OCI-M2 (cell line): Measurements from ENCODE around the gene FGR.
"Not testable (repeated sequence)": the region's sequence is repeated elsewhere in the genome, so short reads cannot be mapped to it uniquely, and the experiment has no call there.

Source experiments
- DNase-seq: peaks from one replicate; lab custom pipeline; 2025; ENCODE audit not compliant: unreplicated experiment; lab: John Stamatoyannopoulos, UW

The FGR gene

DNA sequence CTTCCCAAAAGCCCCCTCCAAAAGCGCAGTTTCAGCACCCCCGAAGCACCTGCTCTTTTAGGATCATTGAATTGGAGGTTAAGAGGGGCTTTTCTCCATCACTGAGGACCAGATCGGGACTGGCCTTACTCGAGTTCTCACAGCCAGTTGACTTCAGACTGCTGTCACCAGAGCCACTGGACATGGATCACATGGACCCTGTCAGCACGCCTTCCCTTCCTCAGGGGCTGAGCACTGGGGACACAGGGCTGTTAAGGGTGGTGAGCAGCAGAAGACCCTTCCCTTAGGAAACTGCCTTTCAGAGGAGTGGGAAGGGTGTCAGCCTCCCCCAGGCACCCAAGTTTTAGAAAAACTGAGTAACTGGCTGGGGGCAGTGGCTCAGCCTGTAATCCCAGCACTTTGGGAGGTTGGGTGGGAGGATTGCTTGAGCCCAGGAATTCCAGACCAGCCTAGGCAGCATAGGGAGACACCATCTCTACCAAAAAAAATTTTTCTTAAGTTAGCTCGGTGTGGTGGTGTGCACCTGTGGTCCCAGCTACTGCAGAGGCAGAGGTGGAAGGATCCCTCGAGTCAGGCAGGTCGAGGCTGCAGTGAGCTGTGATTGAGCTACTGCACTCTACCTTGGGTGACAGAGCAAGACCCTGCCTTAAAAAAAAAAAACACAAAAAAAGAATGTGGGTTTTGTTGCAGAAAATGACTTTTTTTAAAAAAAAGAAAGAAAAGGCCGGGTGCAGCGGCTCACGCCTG is 584 bp upstream of the FGR start:
- DNase-seq = no peak

DNA sequence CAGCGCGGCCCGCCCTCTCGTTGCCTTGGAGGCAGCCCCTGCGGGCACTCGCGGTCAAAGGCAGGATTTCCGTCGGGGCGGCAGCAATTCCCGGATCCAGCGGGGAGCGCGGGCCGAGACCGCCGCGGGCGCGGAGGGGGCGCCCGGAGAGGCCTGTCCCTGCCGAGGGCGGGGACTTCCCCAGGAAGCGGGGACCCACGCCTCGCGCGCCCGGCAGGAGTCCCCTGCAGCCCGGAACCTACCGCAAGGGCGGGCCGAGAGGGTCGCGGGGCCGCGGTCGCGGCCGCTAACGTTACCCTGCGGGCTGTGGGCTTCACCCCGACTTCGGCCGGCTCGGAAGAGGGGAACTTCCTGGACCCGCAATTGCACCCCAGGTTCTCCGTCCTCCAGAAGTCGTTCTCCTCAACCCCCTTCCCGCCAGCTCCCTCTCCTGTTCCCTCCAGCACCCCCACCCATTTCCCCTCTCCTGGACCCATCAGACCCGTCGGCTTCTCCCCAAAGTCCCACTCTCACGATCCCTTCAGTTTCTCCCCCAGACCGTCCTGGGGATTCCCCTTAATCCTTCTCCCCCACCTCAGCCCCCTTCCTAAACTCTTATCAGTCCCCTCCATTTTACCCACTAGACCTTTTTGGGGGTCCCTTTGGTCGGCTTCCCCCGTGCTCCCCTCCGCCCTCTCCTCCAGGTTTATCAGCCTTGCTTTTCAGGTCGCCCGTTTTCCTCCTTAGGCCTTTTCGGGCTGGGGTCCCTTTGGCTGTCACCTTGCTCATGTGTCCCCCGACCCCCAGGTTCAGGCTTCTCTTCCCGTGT is 604 bp downstream of the FGR start:
- no peak for DNase-seq

DNA sequence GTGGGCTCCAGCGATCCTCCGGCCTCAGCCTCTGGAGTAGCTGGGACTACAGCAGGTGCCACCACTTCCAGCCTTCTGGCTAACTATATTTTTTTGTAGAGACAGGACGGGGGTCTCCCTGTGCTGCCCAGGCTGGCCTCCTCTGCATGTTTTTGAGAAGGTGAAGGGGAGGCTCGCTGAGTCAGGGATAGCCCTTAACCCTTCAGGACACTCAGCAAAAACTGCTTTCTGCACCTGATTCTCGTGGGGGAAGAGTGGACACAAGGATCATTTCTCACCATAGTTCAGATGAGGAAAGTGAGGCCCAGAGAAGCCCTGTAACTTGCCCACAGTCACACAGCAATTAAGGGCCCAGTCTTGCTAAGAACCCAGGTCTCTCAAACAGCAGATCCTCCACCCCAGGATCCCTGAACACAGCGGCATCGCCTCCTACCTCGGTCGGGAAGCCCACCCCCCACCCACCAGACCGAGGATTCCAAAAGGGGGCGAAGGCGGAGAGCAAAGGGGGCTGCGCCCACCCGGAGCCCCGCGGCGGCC is 1.3 kb downstream of the FGR start:
- no peak for DNase-seq

DNA sequence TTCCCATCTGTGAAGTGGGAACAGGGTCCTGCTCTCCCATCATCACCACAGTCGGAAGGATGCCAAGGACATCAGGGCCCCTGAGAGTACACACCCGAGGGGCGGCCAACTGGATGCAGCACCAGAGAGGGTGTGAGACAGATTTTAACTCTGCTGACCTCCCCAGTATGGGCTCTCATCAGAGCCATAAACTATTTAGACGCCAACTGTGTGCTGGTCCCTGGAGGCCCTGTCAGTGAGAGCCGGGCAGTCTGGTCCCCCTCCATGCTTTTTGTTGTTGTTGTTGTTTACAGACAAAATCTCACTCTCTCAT is 1.7 kb downstream of the FGR start:
- DNase-seq = no peak

DNA sequence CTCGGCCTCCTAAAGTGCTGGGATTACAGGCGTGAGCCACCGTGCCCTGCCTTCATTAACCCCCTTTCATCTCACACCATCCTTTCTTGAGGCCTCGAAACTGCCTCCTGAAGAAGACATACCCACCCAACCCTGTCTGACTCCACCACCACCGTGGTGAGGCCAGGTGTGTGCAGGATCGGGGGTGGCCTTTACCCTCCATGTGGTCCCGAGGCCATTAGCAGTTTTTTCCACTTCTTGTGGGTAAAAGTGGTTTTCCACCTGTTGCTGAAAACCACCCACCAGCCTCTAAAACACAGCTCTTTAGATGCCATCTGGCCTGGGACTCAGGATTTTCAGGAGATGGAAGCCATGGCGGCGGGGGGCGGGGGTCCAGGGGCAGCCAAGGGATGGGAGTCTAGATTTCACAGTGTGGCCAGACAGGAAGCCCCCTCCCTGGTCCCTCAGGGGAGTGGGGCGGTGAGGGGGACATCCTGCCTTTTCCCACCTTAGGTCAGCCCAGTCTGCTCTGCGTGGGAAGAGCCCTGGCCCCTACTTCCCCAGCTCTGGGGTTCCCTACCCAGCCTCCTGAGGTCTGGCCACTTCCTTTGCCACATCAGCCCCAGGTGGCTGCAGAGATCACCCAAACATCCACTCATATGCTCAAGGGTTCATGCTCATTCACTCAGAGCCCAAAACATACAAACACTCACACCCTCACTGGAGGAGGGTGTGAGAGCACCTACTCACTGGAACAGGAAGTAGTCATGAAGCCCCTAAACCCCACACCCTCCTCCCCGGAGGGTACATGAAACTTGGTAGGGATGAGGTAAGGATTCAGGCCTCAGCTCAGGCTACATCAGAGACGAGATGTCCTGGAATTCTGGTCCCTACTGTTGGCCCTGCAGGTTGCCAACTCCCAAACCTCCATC is 2.3 kb downstream of the FGR start:
- DNase-seq = no peak

DNA sequence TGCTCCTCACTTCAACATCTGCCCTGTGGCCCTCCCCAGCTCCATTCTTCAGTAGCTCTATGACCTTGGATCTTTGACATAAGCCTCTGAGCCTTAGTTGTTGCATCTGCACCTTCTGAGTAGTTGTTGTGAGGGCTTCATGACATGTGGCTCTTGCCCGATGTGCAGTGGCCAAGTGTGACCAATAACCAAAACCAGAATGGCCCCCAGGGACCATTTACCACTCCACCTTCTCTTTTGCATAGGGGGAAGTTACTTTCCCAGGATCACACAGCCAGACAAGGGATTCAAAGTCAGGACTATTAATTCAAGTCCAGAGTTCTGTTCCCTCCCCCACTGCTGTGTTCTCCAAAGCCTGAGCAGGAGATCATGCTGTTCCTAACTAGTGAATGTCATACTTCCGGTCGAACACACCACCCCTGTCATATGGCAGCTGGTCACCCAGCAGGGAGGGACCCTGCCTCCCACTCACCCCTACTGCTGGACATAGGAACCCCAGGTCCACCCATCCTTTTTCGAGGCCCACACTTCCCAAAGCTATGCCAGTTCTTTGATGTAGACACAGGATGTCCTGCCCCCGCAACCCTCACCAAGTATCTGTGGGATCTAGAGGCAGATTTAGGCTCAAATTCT is 4.0 kb downstream of the FGR start:
- DNase-seq = no peak

DNA sequence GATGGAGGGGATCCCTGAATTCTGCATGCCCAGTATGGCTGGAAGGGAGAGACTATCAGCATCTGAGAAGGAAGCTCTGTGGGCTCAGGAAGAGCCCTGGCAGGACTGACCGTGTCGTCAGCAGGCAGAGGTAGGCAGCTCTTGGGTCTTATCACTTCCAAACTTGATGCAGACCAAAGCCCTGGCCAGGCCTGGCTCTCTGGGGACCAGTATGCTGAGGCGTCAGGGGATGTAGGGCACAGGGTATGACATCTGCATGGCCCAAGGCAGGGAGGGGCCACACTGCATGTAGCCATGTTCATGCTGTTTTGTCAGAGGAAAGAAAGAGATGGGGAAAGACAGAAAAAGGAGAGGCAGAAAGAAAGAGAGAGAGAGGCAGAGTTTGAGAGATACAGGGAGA is 6.3 kb downstream of the FGR start:
- no peak for DNase-seq

DNA sequence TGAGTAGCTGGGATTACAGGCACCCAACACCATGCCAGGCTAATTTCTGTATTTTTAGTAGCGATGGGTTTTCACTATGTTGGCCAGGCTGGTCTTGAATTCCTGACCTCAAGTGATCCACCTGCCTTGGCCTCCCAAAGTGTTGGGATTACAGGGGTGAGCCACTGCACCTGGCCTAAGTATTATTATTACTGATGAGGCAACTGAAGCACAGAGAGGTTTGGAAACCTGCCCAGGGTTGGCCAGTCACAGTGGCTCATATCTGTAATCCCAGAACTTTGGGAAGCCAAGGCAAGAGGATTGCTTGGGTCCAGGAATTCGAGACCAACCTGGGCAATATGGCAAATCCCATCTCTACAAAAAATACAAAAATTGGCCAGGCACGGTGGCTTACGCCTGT is 7.3 kb downstream of the FGR start:
- DNase-seq = not testable (repeated sequence)

DNA sequence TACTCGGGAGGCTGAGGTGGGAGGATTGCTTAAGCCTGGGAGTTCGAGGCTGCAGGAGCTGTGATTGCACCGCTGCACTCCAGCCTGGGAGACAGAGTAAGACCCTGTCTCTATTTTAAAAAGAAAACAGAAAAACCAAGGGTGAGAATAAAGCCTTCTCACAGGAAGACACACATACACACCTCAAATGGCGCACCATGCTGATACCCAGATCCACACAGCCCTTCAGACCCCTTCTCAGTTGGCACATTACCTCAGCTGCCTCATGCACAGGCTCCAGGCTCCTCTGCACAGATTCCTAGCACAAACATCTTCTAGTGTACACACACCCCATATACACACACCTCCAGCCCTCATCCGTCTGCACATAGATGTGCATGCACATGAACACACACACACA is 7.9 kb downstream of the FGR start:
- no peak for DNase-seq

DNA sequence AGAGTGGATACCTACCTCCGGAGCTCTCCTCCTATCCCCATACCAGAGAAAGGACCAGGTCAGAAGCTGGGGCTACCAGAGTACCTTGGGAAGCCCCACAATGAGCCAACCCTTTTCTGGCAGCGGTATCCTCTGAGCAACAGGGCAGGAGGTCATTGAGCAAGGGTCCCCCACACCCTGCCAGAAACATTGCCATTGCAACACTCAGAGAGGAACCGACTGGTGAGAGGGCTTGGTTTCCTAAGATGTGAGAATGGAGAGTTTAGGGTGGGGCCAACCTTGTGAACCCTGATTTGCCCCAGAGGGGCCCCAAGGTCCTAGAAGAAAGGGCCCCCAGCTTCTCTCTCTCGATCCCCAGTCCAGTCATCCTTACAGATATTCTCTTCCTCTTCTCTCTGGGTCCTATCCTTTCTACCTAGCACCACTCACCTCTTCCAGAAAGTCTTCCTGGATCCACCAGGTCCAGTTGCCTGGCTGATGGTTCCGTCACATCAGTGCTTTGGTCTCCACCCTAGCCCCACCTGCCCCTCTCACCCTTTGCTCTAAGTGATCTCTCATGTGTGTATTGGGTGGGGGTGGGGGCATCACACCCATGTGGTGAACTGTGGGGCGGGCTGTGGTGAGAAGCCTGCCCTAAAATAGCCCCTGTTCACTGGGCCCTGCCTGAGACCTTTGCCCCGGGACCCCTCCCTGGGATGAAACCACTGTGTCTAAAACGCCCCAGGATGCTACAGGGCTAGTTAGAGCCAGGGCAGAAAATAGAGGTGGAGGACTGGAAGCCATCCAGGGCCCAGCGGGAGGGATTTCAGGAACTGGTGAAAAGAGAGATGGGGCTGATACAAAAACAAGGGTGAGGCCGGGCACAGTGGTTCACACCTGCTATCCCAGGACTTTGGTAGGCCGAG is 8.7 kb downstream of the FGR start:
- DNase-seq = no peak

DNA sequence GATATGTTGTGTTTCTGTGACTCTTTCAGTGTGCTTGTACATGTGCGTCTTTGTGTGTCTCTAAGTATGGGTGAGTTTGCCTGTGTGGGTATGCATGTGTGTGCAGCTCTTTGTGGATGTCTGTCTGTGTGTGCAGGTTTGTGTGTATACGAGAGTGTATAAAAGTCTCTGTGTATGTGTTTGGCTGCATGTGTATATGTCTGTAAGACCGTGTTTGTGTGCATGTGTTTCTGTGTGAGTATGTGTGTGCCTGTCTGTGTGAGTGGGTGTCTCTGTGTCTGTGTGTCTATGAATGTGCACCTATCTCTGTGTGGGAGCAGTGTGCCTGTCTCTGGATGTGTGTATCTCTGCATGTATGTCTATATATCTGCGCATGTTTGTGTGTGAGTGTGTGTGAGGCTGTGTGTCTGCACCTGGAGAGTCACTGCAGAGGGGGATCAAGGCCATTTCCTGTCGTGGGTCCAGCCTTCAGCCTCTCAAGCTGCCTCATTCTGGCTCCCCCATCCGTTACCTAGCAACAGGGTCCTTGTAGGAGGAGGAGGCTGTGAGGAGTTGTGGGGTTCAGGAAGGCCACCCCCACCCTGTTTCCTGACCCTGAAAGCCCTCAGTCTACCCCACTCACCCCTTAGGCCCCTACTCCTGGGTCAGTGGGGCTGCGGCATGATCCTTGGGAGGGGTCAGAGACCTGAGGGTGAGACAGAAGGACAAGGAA is 10.4 kb downstream of the FGR start:
- no peak for DNase-seq

DNA sequence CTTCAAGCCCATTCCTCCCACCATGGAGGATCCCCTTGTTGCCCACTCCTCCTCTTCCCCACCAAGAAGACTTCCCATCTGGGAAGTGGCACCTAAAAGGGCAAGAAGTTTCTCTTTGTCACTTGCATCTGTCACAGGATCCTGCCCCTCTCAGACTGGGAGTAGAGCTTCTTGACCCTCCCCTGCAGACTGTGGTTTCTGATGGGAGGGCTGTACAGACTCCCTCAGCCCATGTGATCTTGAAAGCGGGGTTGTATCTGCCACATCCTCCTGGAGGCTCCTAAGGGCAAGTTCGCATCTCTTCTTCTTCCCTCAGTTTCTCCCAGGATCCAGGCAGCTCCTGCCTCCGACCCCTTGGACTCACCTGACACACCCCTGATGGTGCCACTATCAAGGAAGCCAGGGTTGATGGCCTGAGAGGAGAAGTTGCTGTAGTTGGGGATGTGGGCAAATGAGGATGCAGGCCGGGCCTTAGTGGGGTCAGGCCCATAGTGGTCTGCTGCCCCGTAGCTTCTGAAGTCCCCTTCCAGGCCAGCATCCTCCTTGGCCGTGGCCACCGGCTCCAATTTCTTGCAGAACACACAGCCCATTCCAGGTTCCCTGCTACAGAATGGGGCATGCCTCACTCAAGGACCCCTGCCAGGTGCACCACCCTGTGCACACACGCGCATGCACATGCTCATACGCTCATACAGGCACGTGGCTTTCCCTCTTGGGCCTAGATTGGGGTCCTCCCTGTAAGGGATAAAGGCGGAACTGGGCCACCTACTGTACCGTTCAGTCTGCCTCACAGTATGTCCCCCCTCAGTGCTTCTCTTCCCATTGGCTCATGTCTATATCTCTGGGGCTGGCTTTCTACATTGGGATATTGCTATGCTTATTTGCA is 11.4 kb downstream of the FGR start:
- no peak for DNase-seq

DNA sequence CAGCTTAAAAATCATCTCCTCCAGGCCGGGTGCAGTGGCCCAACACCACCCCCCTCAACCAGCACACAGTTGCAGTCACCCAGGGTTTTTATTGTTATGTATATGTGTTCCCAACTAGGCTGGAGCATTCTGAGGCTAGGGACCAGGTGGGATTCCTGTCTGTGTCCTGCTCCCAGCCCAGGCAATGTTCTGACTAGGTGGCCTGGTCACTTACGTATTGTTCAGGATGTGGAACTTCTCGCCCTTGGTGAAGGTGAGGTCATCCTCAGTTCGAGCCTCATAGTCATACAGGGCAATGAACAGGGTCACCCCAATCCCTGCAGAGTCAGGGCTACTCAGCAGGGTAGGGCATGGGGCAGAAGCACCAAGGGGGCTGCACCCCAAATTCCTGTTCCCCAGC is 12.2 kb downstream of the FGR start:
- DNase-seq = no peak

DNA sequence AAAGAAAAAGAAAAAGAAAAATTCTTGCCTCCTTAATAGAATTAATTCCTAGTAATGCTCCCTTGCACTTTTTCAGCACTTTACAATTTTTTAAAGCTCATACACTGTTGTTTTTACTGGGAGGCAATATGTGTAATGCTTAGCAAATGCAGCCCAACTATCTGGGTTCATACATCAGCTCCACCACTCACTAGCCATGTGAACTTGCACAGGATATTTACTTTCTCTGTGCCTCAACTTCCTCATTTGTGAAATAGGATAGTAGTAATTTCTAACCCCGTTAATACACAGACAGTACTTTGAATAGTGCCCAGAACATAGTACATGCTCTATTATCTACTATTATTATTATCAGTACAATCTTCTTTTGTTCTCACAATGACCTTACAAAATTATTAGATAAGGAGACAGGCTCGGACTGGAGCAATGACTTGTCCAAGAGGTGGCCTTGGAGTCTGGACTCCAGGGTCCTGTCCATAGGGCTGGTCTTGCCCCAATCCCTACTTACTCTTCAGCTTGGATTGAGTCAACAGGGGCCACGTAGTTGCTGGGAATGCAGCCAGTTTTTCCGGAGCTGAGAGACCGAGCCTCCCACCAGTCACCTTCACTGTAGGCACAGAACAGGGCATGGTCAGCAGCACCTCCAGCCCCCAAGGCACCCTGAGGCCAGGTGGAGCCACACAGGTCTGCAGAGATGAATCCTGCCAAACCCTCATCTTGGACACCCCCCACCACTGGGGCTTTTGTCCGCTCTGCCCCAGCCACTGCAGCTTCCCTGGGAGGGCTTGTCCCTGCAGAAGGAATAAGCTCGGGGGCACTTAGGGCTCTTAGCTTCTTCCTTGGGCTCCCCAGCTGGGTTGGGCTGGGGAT is 13.7 kb downstream of the FGR start:
- DNase-seq = no peak

DNA sequence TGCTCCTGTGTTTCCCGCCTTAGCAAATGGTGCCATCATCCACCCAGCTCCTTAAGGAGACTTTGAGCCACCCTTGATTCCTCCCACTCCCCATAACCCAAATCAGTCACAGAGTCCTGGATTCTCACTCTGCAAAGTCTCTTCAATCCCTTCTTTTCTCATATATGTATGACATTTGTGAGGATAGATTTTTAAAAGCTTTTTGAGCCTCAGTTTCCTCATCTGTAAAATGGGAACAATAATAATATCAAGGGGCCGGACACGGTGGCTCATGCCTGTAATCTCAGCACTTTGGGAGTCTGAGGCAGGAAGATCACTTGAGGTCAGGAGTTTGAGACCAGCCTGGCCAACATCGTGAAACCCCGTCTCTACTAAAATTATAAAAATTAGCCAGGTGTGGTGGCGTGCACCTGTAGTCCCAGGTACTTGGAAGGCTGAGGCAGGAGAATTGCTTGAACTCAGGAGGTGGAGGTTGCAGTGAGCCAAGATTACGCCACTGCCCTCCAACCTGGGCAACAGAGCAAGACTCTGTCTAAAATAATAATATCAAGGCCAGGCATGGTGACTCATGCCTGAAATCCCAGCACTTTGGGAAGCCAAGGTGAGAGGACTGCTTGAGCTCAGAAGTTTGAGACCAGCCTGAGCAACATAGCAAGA is 15.1 kb downstream of the FGR start:
- DNase-seq = not testable (repeated sequence)

DNA sequence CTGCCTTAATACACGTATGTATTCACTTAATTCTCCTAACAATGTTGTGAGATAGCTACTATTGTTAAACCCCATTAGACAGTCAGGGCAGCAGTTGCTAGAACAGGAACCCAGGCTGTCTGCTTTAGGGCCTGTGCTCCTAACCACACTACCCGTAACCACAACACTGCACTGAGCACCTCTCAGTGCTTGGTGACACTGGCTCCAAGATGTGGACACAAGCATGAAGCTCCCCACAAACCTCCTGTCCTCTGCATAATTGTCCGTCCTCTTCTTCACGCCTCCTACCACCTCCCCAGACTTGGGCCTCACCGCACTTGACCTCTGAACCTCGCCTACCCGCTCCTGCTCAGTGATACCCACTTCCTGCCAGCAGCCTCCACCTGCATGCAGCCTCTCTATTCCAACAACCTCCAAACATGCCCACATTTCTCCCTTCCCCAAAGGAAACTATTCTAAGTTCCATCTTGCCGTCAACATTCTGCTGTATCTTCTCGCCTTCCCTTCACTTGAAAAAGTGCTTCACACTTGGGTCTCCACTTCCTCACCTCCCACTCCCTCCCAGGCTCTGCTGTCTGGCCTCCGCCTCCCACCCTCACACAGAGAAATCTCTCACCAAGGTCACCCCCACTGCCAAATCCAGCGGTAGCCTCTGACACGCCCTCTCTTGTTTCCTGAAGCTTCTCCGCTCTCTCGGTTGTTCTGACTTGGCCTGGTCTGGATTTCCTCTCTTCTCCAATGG is 16.5 kb downstream of the FGR start:
- DNase-seq = no peak
